ENCODE measurements around the gene TMEM170B.

DNA sequence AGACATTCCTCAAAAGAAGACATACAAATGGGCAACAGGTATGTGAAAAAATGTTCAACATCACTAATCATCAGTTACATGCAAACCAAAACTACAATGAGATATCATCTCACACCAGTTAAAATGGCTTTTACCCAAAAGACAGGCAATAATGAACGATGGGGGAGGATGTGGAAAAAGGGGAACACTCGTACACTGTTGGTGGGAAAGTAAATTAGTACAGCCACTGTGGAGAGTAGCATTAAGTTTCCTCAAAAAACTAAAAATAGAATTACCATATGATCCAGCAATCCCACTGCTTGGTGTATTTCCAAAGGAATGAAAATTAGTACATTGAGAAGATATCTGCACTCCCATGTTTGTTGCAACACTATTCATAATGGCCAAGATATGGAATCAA is 8.6 kb upstream of the TMEM170B start:
- TF ChIP-seq, protein P1, sequence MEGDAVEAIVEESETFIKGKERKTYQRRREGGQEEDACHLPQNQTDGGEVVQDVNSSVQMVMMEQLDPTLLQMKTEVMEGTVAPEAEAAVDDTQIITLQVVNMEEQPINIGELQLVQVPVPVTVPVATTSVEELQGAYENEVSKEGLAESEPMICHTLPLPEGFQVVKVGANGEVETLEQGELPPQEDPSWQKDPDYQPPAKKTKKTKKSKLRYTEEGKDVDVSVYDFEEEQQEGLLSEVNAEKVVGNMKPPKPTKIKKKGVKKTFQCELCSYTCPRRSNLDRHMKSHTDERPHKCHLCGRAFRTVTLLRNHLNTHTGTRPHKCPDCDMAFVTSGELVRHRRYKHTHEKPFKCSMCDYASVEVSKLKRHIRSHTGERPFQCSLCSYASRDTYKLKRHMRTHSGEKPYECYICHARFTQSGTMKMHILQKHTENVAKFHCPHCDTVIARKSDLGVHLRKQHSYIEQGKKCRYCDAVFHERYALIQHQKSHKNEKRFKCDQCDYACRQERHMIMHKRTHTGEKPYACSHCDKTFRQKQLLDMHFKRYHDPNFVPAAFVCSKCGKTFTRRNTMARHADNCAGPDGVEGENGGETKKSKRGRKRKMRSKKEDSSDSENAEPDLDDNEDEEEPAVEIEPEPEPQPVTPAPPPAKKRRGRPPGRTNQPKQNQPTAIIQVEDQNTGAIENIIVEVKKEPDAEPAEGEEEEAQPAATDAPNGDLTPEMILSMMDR (IDR thresholded peaks at IDR 0.05; ENCODE audit: low read length) = no peak
- no peak for TF ChIP-seq EZH2 (optimal IDR thresholded peaks at IDR 0.05; ENCODE audit: low read depth, low read length)
